H9 (cell line): ENCODE data around the gene HIVEP1. TPM values are rescaled to one million over a fixed set of nuclear protein-coding genes. Genes with fewer than 3 reads are reported as not detected.

Experiments
- DNase-seq: peaks from one replicate; pipeline ENCODE4 v3.0.0-alpha.2; 2017
- H2AFZ ChIP-seq: one replicate; pipeline ENCODE4 v1.6.1; 2013; ENCODE audit warnings: mild to moderate bottlenecking, low read length, control low read depth, moderate library complexity
- H2AK5ac ChIP-seq: 2 replicates; pipeline ENCODE4 v1.6.1; 2013; ENCODE audit warnings: low read length, control low read depth, mixed read lengths; ENCODE audit not compliant: insufficient read length
- H2BK120ac ChIP-seq: one replicate; pipeline ENCODE4 v1.6.1; 2013; ENCODE audit warnings: low read depth, mild to moderate bottlenecking, low read length, control low read depth, inconsistent platforms; ENCODE audit not compliant: poor library complexity, severe bottlenecking
- H2BK12ac ChIP-seq: 2 replicates; pipeline ENCODE4 v1.6.1; 2013; ENCODE audit warnings: low read length, control low read depth, mixed read lengths, low read depth; ENCODE audit not compliant: insufficient read length
- H2BK15ac ChIP-seq: 2 replicates; pipeline ENCODE4 v1.6.1; 2013; ENCODE audit warnings: low read depth, low read length, control low read depth
- H2BK20ac ChIP-seq: one replicate; pipeline ENCODE4 v1.6.1; 2013; ENCODE audit warnings: low read depth, mild to moderate bottlenecking, low read length, control low read depth, inconsistent platforms; ENCODE audit not compliant: poor library complexity, severe bottlenecking
- H2BK5ac ChIP-seq: 2 replicates; pipeline ENCODE4 v1.6.1; 2013; ENCODE audit warnings: low read length, control low read depth, mixed read lengths; ENCODE audit not compliant: insufficient read length
- H3K14ac ChIP-seq: 2 replicates; pipeline ENCODE4 v1.6.1; 2013; ENCODE audit warnings: low read length, control low read depth; ENCODE audit not compliant: insufficient read depth
- H3K18ac ChIP-seq: 2 replicates; pipeline ENCODE4 v1.6.1; 2013; ENCODE audit warnings: low read depth, mild to moderate bottlenecking, mixed read lengths, low read length, control low read depth; ENCODE audit not compliant: insufficient read length
- H3K23ac ChIP-seq: 2 replicates; pipeline ENCODE4 v1.6.1; 2013; ENCODE audit warnings: low read length, control low read depth, mixed read lengths, low read depth; ENCODE audit not compliant: insufficient read length
- H3K23me2 ChIP-seq: 2 replicates; pipeline ENCODE4 v1.6.1; 2013; ENCODE audit warnings: low read depth, mild to moderate bottlenecking, mixed read lengths, low read length, control low read depth; ENCODE audit not compliant: insufficient read length, poor library complexity, severe bottlenecking
- H3K27ac ChIP-seq: 2 replicates; pipeline ENCODE4 v1.5.1; 2013; ENCODE audit warnings: low read length, control low read depth, mixed read lengths, low read depth; ENCODE audit not compliant: insufficient read length
- H3K27me3 ChIP-seq: 2 replicates; pipeline ENCODE4 v1.6.1; 2013; ENCODE audit warnings: low read length, control low read depth, inconsistent platforms; ENCODE audit not compliant: insufficient read depth
- H3K4ac ChIP-seq: 2 replicates; pipeline ENCODE4 v1.6.1; 2013; ENCODE audit warnings: low read depth, mild to moderate bottlenecking, control low read depth, inconsistent platforms, low read length, moderate library complexity
- H3K4me1 ChIP-seq: 2 replicates; pipeline ENCODE4 v1.6.1; 2013; ENCODE audit warnings: low read length, control low read depth, inconsistent platforms; ENCODE audit not compliant: insufficient read depth
- H3K4me2 ChIP-seq: 2 replicates; pipeline ENCODE4 v1.6.1; 2013; ENCODE audit warnings: low read length, control low read depth, mixed read lengths; ENCODE audit not compliant: insufficient read length, insufficient read depth
- H3K56ac ChIP-seq: 2 replicates; pipeline ENCODE4 v1.6.1; 2013; ENCODE audit warnings: low read depth, mild to moderate bottlenecking, mixed read lengths, low read length, control low read depth; ENCODE audit not compliant: insufficient read length
- H3K79me1 ChIP-seq: 2 replicates; pipeline ENCODE4 v1.6.1; 2013; ENCODE audit warnings: low read depth, mild to moderate bottlenecking, moderate library complexity, low read length, control low read depth, inconsistent platforms; ENCODE audit not compliant: insufficient read depth, poor library complexity, severe bottlenecking
- H3K79me2 ChIP-seq: 2 replicates; pipeline ENCODE4 v1.6.1; 2013; ENCODE audit warnings: low read length, control low read depth, inconsistent platforms; ENCODE audit not compliant: insufficient read depth
- H3K9ac ChIP-seq: 2 replicates; pipeline ENCODE4 v1.6.1; 2013; ENCODE audit warnings: low read length, control low read depth, mixed read lengths; ENCODE audit not compliant: insufficient read length; ENCODE audit errors: extremely low read depth
- H3K9me3 ChIP-seq: one replicate; pipeline ENCODE4 v1.6.1; 2013; ENCODE audit warnings: low read depth, low read length, inconsistent platforms; ENCODE audit not compliant: control insufficient read depth
- H3T11ph ChIP-seq: one replicate; pipeline ENCODE4 v1.6.1; 2013; ENCODE audit warnings: mild to moderate bottlenecking, low read length, control low read depth, inconsistent platforms
- H4K20me1 ChIP-seq: one replicate; pipeline ENCODE4 v1.6.1; 2013; ENCODE audit not compliant: control insufficient read depth, insufficient read length, insufficient read depth
- H4K5ac ChIP-seq: 2 replicates; pipeline ENCODE4 v1.6.1; 2013; ENCODE audit warnings: low read depth, mild to moderate bottlenecking, mixed read lengths, low read length, control low read depth; ENCODE audit not compliant: insufficient read length
- H4K8ac ChIP-seq: replicated peaks from 2 replicates; pipeline ENCODE4 v1.6.1; 2013; ENCODE audit warnings: low read length, control low read depth, mixed read lengths, low read depth; ENCODE audit not compliant: insufficient read length
- H4K91ac ChIP-seq: 2 replicates; pipeline ENCODE4 v1.6.1; 2013; ENCODE audit warnings: low read depth, mild to moderate bottlenecking, moderate library complexity, mixed read lengths, low read length, control low read depth; ENCODE audit not compliant: insufficient read length
- H3K27ac Mint-ChIP-seq, 3 experiments: 2 replicates in 2 of 3; 3 replicates in 1 of 3; pipeline ENCODE4 v1.8.0; 2020 to 2021; ENCODE audit warnings: mixed read lengths in 3 of 3, mild to moderate bottlenecking in 1 of 3, moderate library complexity in 1 of 3
- H3K27me3 Mint-ChIP-seq: 2 replicates; pipeline ENCODE4 v1.8.0; 2021; ENCODE audit warnings: low read depth, mild to moderate bottlenecking, moderate library complexity, mixed read lengths
- H3K36me3 Mint-ChIP-seq, 3 experiments: 2 replicates in 2 of 3; 3 replicates in 1 of 3; pipeline ENCODE4 v1.8.0; 2020 to 2021; ENCODE audit warnings: low read depth in 3 of 3, mixed read lengths in 3 of 3; ENCODE audit not compliant: insufficient read depth in 1 of 3
- H3K4me1 Mint-ChIP-seq, 2 experiments: 2 replicates each; pipeline ENCODE4 v1.8.0; 2020; ENCODE audit warnings: mixed read lengths in 2 of 2
- H3K4me3 Mint-ChIP-seq, 2 experiments: 2 replicates in 1 of 2; 3 replicates in 1 of 2; pipeline ENCODE4 v1.8.0; 2020 to 2021; ENCODE audit warnings: mild to moderate bottlenecking in 2 of 2, mixed read lengths in 2 of 2, moderate library complexity in 1 of 2
- H3K9me3 Mint-ChIP-seq, 2 experiments: 2 replicates in 1 of 2; 3 replicates in 1 of 2; pipeline ENCODE4 v1.8.0; 2020; ENCODE audit warnings: mild to moderate bottlenecking in 2 of 2, mixed read lengths in 2 of 2, moderate library complexity in 1 of 2
- CTCF ChIP-seq: fragments of 200-600 bp; sonication (generic); conservative IDR thresholded peaks from 3 replicates; pipeline ENCODE4 v1.8.0; 2021; ENCODE audit warnings: antibody characterized with exemption, mild to moderate bottlenecking
- WGBS: extraction: QIAGEN DNeasy Blood & Tissue Kit; methylation state at CpG from one replicate; pipeline ENCODE4 v1.1.7; 2013; ENCODE audit warnings: missing lambda C conversion rate, low lambda C conversion rate, mixed read lengths; ENCODE audit not compliant: insufficient read length; ENCODE audit errors: extremely low coverage; 5-methylcytosine and 5-hydroxymethylcytosine counted together
- total RNA-seq: library from RNA; stranded (reverse); gene quantifications from 2 replicates; pipeline ENCODE4 v1.2.1, GENCODE V29; 2021

HIVEP1 gene
- total RNA-seq, 1 experiment from 2014 or later: 44.2 TPM

DNA sequence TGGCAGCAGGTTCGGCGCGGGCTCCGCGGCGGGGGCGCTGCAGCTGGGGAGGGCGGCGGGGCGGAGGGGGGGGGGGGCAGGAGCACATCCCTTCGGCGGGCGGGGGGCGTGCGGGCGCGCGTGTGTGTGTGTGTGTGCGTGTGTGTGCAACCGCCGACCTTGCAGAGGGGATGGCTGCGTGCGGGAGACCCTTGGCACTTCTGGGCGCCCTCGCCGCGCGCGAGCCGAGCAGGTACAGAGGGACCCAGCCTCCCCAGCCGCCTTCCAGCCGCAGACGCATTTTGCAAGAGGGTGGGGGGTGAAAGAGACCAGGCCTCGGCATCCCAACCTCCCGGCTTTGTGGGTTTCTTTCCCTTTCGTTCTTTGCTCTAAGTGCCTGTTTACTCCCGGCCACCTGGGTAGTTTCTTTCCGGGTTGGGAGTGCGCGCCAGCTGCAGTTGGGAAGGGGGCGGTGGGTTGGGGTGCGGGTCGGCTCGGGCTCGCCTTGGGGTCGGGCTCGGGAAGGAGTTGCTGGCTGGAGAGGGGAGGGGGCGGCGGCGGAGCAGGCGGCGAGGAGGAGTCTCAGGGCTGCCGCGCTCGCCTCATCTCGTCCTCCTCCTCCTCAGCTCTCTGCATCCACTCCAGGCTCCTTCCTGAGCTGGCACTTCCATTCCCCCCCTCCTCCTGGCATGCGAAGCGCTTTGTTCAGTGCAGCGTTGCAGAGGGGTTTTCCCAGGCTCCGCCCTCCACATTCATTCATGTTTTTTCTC lies 620 bp downstream of the HIVEP1 start:
- Histone ChIP-seq H4K20me1 (no peaks in the 10 kb centered on the region), H3K4ac (no peak overlapping the region; the same call in 1 of the 2 replicates), H3K9me3 (no peaks in the 10 kb centered on the region), H2BK5ac (no peak overlapping the region), H3K14ac (peak overlapping the region; percentile 94; the same call in 1 of the 2 replicates), H3K4me2 (peak overlapping the region; percentile 90), H3K9ac (peak overlapping the region; percentile 66), H3K23me2 (peaks cover 13% of the 10 kb centered on the region), H4K8ac (no peak overlapping the region), H3K27ac (peak overlapping the region; percentile 53), H3K4me1 (no peaks in the 10 kb centered on the region), H2BK15ac (no peak overlapping the region), H4K5ac (no peak overlapping the region), H2BK12ac (no peak overlapping the region), H3K18ac (peak overlapping the region; percentile 43), H3K27me3 (no peaks in the 10 kb centered on the region), H3K79me1 (peaks cover 3% of the 10 kb centered on the region), H3K79me2 (peaks cover 9% of the 10 kb centered on the region; the same call in 1 of the 2 replicates), H2AK5ac (no peak overlapping the region), H3K23ac (no peak overlapping the region), H3T11ph (no peak overlapping the region), H2BK120ac (no peak overlapping the region), H3K56ac (no peak overlapping the region), H4K91ac (no peak overlapping the region), H2BK20ac (no peak overlapping the region), H2AFZ (no peak overlapping the region)
- peak overlapping the region; percentile 77 to 90 for H3K4me3 Mint-ChIP-seq
- no peaks in the 10 kb centered on the region for H3K27me3 Mint-ChIP-seq
- WGBS: no CpG with 5 or more reads among the region's 60 CpGs
- H3K4me1 Mint-ChIP-seq: peaks cover 34 to 40% of the 10 kb centered on the region in 2 experiments
- TF ChIP-seq CTCF: no peak
- DNase-seq: peak; percentile 83
- H3K36me3 Mint-ChIP-seq: peaks cover 31 to 38% (median 37%) of the 10 kb centered on the region in 3 experiments
- peaks cover 9 to 11% of the 10 kb centered on the region in 2 experiments for H3K9me3 Mint-ChIP-seq
- peak overlapping the region; percentile 37 to 97 (median 96) for H3K27ac Mint-ChIP-seq
